Left renal pelvis (tissue), 4 donors: Measurements from ENCODE around the gene ZNF618. TPM values are rescaled to one million over a fixed set of nuclear protein-coding genes. Genes with fewer than 3 reads are reported as not detected.

Source experiments
- DNase-seq, 4 donors: peaks; one replicate each; pipeline ENCODE4 v3.0.0-alpha.2; 2013; ENCODE audit warnings: low read depth in 4 of 4, low spot score in 3 of 4
- polyA plus RNA-seq, 4 donors: library from polyadenylated mRNA; unstranded; fragments of 120-200 nt; gene quantifications; one replicate each; pipeline ENCODE4 v1.2.1, GENCODE V29; 2013; ENCODE audit not compliant: insufficient read length in 4 of 4

ZNF618 gene
- polyA plus RNA-seq, 4 donors: 29.8 to 42.8 (median 39.4) TPM

DNA sequence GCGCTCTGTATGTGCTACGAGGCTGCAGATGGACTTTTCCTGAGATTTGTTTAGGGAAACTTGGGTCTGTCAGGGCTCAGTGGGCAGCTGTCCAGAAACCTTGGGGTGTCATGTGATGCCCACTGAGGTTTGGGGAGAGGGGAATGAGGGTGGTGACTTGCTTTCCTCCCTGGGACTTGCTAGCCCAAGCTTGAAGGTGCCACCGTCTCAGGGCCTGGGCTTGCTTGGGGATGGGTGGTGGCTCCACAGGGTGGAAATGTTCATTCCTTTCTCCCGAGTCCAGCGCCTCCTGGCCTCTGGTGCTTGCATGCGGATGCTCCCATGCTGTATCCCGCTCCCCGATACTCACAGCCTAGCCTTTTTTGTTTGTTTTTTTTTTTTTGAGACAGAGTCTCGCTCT is 33.3 kb downstream of the ZNF618 start:
- no peak for DNase-seq

DNA sequence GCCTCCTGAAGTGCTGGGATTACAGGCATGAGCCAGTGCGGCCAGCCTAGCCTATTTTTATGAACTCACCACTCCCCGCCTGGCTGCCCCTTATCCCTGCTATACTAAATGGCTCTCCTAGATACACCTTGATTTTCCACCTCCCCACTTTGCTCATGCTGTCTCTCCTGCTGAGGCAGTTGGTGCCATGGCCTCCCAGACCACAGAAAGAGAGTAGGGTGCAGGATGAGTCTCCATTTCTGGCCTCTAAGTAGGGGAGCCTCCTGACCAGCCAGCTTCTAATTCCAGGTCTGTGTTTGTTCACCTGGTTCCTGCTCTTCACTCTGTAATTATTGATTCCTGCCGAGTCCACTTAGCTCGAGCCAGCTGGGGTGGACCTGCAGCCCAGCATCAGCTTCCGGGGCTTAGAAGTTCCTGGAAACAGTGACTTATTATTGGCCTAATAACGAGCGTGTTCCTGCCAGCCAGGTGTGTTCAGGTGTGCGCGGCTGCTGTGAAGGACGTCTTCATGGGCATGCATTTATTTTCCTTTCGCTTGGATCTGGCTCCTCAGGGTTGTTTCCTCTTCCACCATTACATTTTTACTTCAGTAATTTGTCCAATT is 34.0 kb downstream of the ZNF618 start:
- peak in 2 of 4 donors; percentile 31 to 37 for DNase-seq

DNA sequence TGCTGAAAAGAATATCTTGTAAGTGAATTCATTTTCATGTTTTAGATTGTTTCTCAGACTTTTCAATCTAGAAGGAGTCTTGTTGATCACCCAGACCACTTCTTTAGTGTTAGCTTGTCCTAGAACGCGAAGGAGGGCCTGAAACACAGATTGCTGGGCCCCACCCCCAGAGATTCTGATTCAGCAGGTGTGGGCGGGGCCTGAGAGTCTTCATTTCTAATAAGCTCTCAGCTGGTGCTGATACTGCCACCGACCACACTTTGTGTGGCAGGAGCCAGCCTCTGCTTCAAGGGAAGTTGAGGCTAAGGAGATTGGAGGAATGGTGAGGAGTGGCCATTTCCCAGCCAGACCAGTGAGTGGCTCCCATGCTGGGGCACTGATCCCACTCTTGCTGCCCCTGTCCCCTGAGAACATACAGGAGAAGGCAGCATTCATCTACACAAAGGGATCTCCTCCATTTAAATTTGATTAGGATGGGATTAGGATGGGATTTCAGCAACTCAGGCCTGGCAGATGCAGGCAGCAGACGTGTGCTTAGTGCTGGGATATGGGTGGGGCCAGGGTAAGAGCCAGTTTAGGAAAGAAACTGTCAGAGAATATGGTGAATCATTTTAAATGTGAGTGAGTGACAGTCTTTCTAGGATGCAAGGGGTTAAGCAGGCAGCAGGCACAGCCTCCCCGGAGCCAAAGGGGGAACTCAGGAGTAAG is 35.9 kb downstream of the ZNF618 start:
- no peak for DNase-seq

DNA sequence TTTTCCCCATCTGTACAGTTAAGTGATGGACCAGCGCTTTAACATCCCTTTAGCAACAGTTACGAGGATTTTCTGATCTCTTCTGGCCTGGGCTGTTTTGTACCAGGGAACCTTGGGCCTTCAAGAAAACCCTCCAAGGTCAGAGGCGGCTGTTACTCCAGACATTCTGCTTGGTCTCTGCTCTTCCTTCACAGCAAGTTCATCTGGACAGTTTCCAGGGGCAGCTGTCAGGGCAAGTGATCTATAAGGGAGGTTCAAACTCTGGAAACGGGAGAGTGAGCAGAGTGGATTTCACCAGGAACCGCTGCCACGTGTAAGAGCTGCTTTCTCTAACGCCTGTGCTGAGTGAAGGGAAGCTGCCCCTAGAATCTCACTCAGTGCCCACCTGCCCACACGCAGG is 36.7 kb downstream of the ZNF618 start:
- DNase-seq: no peak

DNA sequence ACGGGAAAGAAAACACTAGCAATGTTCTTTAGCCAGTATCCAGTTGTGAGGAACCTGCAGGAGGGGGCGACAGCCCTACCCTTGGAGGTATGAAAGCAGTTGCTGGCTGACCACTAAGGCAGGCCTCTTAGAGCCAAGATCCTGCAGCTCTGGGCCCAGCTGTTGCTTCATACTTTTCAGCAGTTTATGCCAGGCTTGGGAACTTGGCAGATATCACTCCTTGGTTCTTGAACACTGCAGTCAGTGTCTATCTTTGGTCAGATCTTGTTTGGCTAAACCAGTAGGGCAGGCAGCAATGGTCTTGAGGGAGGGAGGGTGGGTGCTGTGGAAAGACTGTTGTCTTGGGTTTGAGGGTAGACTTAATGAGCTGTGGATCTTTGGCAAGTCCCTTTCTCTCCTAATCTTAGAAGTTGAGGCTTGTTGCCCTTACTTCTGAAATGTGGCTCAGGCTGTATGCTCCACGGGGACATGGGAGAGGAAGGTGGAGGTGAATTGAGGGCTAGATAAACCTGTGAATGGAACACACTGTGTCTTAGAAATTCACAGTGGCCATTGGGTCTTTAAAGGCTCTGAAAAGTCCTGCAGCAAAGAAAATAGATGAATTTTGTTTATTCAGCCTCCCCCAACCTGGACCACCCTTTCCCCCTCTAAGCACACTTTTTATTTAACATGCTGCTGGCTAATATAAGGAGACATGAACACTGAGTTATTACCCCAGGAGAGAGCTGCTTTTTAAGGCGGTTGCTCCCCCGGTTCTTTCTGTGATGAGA is 37.5 kb downstream of the ZNF618 start:
- DNase-seq: no peak

DNA sequence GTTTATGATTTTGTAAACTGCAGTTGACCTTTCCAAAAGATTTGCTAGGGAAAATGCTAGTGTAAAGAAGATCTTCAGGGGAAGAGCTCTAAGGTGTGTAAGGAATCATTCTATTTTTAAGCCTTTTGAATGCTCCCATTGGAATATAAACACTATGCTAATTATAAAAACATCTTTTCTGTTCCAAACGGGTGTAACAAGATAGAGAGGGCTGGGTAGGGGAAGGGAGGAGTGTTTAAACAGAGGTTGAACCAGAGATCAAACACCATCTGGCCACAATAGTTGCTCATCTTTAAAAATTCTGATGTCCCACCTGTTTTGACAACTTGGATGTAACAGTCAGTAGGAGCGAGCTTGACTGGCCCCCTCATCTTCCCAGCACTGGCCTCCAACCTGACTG is 38.4 kb downstream of the ZNF618 start:
- DNase-seq: no peak

DNA sequence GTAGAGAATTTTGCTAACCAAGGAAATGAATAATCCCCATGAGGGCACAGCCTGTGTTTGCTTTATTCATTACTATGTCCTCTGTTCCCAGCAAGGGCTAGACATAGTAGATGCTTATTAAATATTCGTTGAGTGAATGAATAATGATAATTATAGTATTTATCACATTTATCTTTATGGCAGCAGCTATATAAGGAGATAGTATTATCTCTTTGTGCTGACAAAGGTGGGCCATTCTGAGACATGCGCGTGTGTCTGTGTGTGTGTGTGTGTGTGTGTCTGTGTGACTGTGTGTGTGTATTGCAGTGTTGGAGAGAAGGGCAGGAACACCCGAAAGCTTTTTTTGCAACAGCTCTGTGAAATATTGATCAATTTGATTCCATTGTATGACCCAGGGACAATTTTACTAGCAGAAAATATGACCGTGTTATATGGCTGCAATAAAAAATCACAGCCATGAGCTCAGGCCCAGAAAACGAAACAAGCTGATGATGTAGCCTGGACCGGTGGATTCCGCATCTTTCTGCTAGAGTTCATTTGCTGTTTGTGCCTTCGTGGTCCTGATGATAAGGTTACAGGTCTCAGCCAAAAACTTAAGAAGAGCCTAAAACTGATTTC is 39.8 kb downstream of the ZNF618 start:
- DNase-seq: no peak

DNA sequence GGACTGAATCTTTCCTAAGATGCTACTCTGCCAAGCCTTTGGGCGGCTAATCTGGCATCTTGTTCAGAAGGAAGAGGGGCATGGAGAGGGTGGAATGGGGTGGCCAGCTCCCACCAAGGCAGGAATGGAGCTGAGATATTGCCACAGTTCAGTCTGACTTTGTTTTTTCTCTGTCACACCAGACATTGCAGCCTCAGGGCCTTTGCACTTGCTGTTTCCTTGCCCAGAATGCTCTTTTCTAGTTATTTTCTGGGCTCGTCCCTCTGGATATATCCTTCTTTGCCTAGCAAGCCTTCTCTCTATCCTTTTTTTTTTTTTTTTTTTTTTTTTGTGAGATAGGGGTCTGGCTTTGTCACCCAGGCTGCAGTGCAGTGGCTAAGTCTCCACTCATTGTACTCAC is 40.8 kb downstream of the ZNF618 start:
- no peak for DNase-seq

DNA sequence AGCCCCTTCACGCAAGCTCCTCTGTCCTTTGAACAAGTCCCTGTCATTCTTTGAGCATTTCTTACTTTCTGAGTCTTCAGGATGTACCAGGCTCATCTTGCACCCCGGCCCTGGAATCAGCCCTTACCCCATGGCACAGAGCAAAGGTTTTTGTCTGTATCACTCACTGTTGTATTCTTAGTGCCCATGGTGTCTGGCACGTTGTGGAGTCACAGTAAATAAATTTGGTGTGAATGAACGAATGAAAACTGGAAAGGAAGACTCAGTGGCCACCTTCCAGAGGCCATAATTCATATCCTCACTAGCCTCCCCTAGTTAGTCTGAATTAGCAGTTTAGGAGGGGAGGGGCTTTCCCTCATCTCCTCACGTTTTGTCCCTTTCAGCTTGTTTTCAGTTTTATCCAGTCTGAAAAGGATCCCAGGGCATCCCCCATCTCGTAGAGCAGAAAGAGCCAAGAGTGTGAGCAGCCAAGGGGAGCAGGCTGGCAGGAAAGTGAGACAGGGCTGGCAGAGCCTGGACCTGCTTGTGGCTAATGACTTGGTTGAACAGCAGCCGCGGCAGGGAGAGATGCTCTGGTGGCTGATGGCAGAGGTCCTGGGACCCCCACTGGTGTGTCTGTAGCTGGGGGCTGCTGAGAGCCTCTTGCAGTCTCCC is 42.7 kb downstream of the ZNF618 start:
- DNase-seq: no peak

DNA sequence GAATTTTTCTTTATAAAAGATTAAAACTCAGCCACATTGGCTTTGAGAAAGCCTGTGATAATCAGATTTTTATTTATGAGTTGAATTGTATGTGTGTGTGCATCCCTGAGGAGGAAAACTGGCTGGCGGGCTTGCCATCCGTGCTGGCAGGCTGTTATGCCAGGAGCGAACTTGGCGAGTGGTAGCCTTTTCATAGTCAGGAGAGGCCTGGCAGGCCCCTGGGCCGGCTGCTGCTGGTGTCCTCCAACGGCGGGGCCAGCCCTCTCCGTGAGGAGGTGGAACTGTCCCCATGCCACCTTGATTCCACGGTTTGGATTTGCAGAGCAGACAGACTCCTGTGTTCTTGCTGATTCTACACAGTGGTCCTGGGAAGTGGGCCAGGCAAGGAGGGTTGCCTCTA is 43.3 kb downstream of the ZNF618 start:
- DNase-seq: no peak

DNA sequence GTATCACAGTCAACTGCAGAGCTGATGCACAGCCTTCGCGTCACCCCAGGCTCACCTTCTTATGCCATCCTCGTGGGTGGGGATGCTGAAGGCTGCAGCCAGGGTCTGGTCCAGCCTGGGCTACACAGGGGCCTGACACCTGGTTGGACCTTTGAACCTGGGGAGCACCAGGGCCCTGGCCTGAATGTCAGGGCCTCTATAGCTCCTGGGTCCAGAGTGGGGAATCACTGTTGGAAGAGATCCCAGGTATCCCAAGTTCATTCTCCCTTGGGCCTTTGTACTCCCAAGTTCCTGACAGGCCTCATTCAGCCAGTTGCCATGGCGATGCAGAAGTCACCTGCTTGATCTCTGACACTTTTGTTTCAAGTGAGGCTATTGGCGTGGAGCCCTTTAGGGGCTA is 43.8 kb downstream of the ZNF618 start:
- no peak for DNase-seq

DNA sequence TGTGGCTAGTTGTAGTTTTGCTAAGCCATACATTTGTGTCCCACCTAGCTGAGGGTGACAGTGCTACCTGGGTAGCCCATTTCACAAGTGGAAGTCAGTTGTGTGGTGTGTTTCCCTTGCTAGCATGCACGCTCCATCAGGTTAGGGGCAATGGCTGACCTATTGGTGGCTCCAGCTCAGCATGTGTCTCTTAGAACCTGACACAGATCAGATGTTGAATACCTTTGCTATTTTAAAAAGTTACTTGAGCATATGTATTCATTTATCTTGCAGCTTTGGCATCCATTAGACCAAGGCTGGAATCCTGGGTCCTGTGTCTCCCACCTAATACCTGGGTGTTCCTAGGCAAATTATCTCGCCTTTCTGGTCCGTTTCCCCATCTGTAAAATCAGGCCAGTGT is 44.8 kb downstream of the ZNF618 start:
- no peak for DNase-seq

DNA sequence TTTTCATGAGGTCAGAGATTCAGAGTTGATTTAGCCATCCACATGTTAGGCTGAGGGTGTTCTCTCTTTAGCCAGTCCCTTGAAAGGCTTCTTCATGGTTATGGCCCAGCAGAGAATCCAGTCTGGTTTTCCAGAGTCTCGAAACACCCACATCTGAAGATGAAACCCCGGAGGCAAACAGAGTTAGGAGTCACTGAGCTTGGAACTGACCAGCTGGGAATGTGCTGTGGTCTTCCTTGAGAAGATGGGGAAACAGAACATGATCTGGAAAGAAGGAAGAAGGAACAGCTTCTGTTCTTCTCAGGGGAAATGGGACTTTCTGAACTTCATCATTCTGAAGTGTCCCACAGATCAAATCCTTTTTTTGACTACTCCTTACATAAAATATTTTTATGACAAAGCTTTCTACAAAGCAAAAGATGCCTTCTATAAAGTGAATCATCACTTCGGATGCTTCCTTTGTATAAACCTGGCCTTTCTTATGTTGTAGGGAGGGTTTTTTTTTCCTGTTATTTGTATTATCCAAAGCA is 45.4 kb downstream of the ZNF618 start:
- DNase-seq: no peak

DNA sequence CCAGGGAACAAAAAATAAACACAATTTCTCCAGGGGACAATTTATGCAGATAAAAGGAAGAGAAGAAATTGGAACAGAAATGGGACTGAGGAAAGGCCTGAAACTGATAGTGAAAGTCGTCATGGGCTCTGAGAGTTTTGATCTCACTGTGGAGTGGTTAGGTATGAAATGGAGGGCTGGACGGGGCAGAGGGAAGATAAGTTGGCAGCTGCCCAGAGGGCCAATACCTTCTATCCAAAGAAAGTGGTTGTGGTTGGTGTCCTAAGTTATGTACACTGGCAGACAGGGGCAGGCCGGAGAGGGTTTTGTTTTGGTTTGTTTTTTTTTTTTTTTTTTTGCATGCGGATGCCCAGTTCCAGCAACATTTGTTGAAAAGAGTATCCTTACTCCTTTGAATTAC is 46.1 kb downstream of the ZNF618 start:
- no peak for DNase-seq

DNA sequence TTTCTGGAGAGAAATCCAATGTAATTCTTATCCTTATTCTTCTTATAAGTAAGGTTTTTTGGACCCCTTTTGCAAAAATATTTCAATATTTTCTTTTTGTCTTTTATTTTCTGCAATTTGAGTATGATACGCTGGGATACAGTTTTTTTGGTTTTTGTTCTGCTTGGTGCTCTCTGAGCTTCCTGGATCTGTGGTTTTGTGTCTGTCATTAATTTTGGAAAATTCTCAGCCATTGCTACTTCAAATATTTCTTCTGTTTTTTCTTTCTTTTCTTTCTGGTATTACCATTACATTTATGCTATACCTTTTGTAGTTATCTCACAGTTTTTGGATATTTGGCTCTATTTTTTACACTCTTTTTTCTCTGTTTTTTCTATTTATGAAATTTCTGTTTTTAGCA is 50.1 kb downstream of the ZNF618 start:
- no peak for DNase-seq

DNA sequence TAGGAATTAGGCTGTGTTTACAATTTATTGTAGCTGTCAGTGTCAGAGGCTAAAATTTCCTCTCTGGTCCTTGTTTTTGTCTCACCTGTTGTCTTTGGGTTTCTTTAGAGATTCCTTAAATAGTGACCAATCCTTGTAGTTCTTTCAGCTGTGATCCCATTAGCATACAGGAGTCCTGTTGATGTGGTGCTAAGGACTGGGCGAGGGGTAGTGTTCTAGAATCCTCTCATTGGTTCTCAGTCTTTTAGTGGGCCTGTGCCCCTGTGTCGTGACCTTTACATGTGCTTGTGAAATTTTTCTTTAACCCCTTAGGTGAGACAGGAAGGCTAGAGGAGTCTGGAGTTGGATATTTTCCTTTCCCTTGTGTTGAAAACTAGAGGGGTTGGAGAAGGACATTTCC is 51.2 kb downstream of the ZNF618 start:
- no peak for DNase-seq

DNA sequence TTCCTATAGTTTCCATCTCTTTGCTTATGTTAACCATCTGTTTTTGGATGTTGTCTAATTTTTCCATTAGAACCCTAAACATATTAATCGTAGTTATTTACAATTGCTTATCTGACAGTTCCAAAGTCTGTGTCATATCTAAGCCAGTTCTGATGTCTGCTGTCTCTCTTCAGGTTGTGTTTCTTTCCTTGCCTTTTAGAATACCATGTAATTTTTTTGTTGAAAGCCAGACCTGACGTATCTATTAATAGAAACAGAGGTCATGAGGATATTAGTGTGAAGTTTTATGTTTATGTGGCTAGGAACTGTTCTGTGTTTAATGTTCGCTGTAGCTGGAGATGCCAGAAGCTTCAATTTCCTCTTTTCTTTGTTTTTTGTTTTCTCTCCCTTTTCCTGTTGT is 52.2 kb downstream of the ZNF618 start:
- no peak for DNase-seq

DNA sequence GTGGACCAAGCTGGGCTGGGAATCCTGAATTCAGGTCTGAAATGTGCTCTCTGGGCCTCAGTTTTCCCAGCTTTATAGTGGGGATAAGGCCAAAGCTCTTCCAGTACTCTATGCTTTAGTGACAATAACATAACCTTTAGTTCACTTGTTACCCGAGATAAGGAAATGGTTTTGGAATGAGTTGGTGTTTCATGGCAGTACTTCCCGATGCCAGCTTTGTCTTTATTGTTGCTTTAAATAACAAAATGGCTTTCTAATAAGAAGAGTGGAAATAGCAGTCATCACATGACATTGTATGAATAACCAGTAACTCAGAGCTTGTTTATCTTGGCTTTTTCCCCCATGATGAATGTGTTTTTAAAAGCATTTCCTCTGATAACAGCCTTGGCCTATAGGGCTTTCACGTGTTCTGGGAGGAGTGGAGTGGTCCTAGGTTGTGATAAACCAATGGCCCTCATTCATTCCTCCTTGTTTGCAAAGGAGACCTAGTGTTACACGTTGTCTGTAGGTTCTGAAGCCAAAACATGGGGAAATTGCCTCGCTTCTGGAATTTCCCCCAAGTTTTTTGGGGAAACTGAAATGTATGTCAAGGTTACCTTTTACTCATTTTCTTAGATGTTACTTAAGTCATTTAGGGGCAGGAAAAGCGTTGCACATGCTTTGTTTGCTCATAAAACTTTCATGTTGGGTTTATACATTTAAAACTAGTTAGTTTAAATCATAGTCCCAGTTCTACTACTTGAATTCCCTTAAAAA is 53.7 kb downstream of the ZNF618 start:
- DNase-seq: no peak

DNA sequence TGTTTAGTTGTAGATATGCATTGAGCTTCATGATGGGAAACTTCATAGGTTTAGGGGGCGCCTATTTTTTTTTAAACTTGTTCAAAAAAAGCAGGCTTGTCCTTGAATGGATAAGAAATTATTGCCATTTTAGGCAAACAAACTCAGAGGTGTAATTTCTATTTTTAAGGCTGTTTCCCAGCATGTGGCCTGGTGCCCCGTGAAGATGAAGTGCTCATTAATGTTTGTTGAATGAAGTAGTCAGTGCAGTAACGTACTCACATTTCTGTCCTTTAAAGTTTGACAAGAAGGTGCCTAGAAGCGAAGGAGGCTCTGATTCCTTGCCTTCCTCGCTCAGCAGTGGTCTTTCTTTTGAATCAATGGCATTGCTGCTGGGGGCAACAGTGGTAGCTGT is 54.3 kb downstream of the ZNF618 start:
- DNase-seq: no peak

DNA sequence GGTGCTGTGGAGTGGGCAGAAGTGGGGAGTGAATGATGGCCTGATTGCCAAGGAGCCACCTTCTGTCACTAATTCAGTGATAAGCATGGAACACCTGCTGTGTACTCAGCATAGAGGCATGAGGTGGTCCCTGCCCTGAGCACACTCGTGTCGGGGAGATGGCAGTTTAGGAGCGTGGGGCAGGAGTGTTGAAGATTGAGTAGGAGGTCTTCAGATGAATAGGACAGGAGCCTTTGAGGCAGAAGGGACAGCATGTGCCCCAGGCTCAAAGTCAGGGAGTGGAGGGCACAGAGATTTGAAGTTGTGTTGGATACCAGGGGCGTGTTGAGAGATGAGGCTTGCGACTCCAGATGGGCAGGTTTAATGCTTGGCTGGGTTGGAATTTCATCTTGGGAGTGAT is 55.0 kb downstream of the ZNF618 start:
- no peak for DNase-seq
